Duodenal mucosa (tissue), 2 donors: ENCODE data around the gene ANO2.

Source experiments
- H3K27ac ChIP-seq: one replicate; pipeline ENCODE4 v1.7.0; 2013; ENCODE audit warnings: low read depth, low read length
- H3K27me3 ChIP-seq, 2 donors: one replicate each; pipeline ENCODE4 v1.7.0; 2013; ENCODE audit warnings: low read length in 2 of 2, control low read depth in 1 of 2; ENCODE audit not compliant: insufficient read depth in 2 of 2, control insufficient read depth in 1 of 2
- H3K36me3 ChIP-seq, 2 donors: one replicate each; pipeline ENCODE4 v1.7.0; 2013; ENCODE audit warnings: low read length in 2 of 2, control low read depth in 1 of 2; ENCODE audit not compliant: insufficient read depth in 2 of 2, control insufficient read depth in 1 of 2
- H3K4me1 ChIP-seq, 2 donors: one replicate each; pipeline ENCODE4 v1.7.0; 2013; ENCODE audit warnings: low read length in 2 of 2, control low read depth in 1 of 2; ENCODE audit not compliant: insufficient read depth in 2 of 2, control insufficient read depth in 1 of 2
- H3K4me3 ChIP-seq, 2 donors: one replicate each; pipeline ENCODE4 v1.7.0; 2013; ENCODE audit warnings: low read length in 2 of 2, low read depth in 1 of 2
- H3K9ac ChIP-seq, 2 donors: one replicate each; pipeline ENCODE4 v1.7.0; 2013; ENCODE audit warnings: low read length in 2 of 2, low read depth in 1 of 2
- H3K9me3 ChIP-seq, 2 donors: one replicate each; pipeline ENCODE4 v1.7.0; 2013; ENCODE audit warnings: low read length in 2 of 2, control low read depth in 1 of 2; ENCODE audit not compliant: control insufficient read depth in 1 of 2

Gene ANO2

GRCh38 chr12:5944688-5945070, 380 bp downstream of the ANO2 start:
- peaks cover 0 to 4% of the 10 kb centered on the region in 2 donors for H3K4me1 ChIP-seq
- no peak overlapping the region for H3K9ac ChIP-seq
- peaks cover 34 to 57% of the 10 kb centered on the region in 2 donors for H3K27me3 ChIP-seq
- no peak overlapping the region for H3K27ac ChIP-seq
- H3K9me3 ChIP-seq: no peaks in the 10 kb centered on the region
- H3K4me3 ChIP-seq: peak overlapping the region in 1 of 2 donors; percentile 18
- no peaks in the 10 kb centered on the region for H3K36me3 ChIP-seq

GRCh38 chr12:5944053-5944452, 1.0 kb downstream of the ANO2 start:
- H3K4me1 ChIP-seq: peaks cover 0 to 4% of the 10 kb centered on the region in 2 donors
- H3K9me3 ChIP-seq: no peaks in the 10 kb centered on the region
- H3K27me3 ChIP-seq: peaks cover 34 to 57% of the 10 kb centered on the region in 2 donors
- no peak overlapping the region for H3K4me3 ChIP-seq
- no peak overlapping the region for H3K9ac ChIP-seq
- no peaks in the 10 kb centered on the region for H3K36me3 ChIP-seq
- no peak overlapping the region for H3K27ac ChIP-seq

- Histone ChIP-seq H3K36me3 (no peaks in the 10 kb centered on the region), H3K9ac (no peak overlapping the region), H3K4me1 (peaks cover 0 to 4% of the 10 kb centered on the region in 2 donors), H3K27ac (no peak overlapping the region), H3K4me3 (no peak overlapping the region), H3K27me3 (peaks cover 32 to 42% of the 10 kb centered on the region in 2 donors), H3K9me3 (no peaks in the 10 kb centered on the region)
Observed at GRCh38 chr12:5941907-5942306, 3.2 kb downstream of the ANO2 start.

- Histone ChIP-seq H3K4me1 (no peaks in the 10 kb centered on the region), H3K9me3 (no peaks in the 10 kb centered on the region)
Observed at GRCh38 chr12:5927732-5928516, 17.1 kb downstream of the ANO2 start.

GRCh38 chr12:5925646-5926045, 19.4 kb downstream of the ANO2 start:
- H3K9ac ChIP-seq: no peak overlapping the region
- no peaks in the 10 kb centered on the region for H3K36me3 ChIP-seq
- H3K4me3 ChIP-seq: no peak overlapping the region
- peaks cover 0 to 4% of the 10 kb centered on the region in 2 donors for H3K27me3 ChIP-seq
- H3K27ac ChIP-seq: no peak overlapping the region
- no peaks in the 10 kb centered on the region for H3K4me1 ChIP-seq
- H3K9me3 ChIP-seq: no peaks in the 10 kb centered on the region

More at GRCh38 chr12:5927732-5928516, 17.1 kb downstream of the ANO2 start:
- H3K27me3 ChIP-seq: peaks cover 0 to 7% of the 10 kb centered on the region in 2 donors
- H3K4me3 ChIP-seq: no peak overlapping the region
- no peak overlapping the region for H3K9ac ChIP-seq
- no peak overlapping the region for H3K27ac ChIP-seq
- no peaks in the 10 kb centered on the region for H3K36me3 ChIP-seq

- H3K4me1 ChIP-seq: no peaks in the 10 kb centered on the region
- H3K36me3 ChIP-seq: no peaks in the 10 kb centered on the region
- no peak overlapping the region for H3K4me3 ChIP-seq
- H3K27me3 ChIP-seq: peaks cover 0 to 4% of the 10 kb centered on the region in 2 donors
- no peaks in the 10 kb centered on the region for H3K9me3 ChIP-seq
- no peak overlapping the region for H3K9ac ChIP-seq
- H3K27ac ChIP-seq: no peak overlapping the region
Observed at GRCh38 chr12:5924342-5924741, 20.7 kb downstream of the ANO2 start.

GRCh38 chr12:5923751-5924150, 21.3 kb downstream of the ANO2 start:
- H3K9ac ChIP-seq: no peak overlapping the region

GRCh38 chr12:5923043-5923605, 21.9 kb downstream of the ANO2 start:
- Histone ChIP-seq H3K36me3 (no peaks in the 10 kb centered on the region), H3K9ac (no peak overlapping the region), H3K4me3 (no peak overlapping the region)

More at GRCh38 chr12:5923751-5924150, 21.3 kb downstream of the ANO2 start:
- Histone ChIP-seq H3K4me1 (no peaks in the 10 kb centered on the region), H3K9me3 (no peaks in the 10 kb centered on the region), H3K27ac (no peak overlapping the region), H3K4me3 (no peak overlapping the region), H3K36me3 (no peaks in the 10 kb centered on the region), H3K27me3 (peaks cover 0 to 4% of the 10 kb centered on the region in 2 donors)

GRCh38 chr12:5921966-5922899, 22.8 kb downstream of the ANO2 start:
- Histone ChIP-seq H3K9me3 (no peaks in the 10 kb centered on the region), H3K4me1 (no peaks in the 10 kb centered on the region), H3K4me3 (no peak overlapping the region), H3K36me3 (no peaks in the 10 kb centered on the region), H3K9ac (no peak overlapping the region), H3K27me3 (peaks cover 0 to 4% of the 10 kb centered on the region in 2 donors), H3K27ac (no peak overlapping the region)

More at GRCh38 chr12:5923043-5923605, 21.9 kb downstream of the ANO2 start:
- Histone ChIP-seq H3K27me3 (peaks cover 0 to 4% of the 10 kb centered on the region in 2 donors), H3K4me1 (no peaks in the 10 kb centered on the region), H3K9me3 (no peaks in the 10 kb centered on the region), H3K27ac (no peak overlapping the region)
